ENCODE results near the gene WNT7A.

The WNT7A gene

DNA sequence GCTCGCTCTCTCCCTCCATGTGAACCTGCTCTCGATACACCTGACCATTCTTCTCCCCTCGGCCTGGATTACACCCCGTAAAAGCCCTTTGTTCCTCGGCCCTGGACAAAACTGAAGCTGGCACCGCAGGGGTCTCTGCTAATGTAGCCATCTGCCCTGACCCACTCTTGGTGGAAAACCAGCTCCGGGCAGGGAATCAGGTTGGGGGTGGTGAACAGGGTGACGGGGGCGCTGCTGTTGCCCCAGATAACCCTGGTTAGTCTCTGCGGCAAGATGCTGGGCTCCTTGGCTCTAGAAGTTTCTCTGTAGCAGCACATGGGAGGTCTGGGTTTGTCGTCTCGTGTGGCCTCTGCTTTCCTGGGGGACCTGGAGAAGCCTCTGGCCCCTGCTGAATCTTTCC lies 86.4 kb downstream of the WNT7A start:
- DNase-seq (ENCODE audit: low read depth, low spot score), result no peak

DNA sequence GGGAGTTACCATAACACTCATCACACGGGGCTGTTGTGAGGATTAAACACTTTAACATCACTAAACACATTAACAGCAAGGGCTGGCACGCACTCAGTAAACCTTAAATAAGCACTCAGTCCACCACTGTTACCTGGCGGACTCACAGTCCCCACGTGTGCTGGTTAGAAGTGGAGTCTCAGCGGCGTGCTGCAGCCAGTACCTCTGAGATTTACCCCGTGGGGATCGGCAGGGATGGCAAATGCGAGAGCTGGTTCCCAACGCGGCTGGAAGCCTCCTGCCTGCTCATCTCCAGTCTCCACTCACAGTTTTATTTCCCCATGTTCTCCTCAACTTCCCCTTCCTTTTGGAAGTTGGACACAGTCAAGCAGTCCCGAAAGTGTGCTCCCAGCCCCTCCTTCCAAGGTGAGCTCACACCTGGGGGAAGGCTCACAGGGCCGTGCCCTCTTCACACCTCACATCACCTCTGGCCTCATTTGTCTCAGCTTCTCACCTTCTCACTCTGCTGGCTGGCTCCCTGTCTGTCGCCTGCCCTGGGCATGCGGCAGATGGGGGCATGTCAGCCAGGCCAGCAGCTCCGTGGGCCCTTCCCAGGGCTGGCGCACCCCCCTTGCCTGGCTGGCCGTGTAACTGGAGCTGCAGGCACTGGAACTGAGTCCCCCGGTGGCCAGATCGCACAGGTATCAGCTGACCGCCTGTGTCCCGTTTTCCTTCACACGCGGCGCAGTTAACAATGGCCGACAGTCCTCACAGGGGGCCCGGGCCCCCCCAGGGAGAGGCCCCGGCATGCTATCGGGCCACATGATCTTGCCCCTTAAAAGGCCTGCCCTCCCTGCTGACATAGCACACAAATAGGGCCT lies 87.1 kb downstream of the WNT7A start:
- DNase-seq (ENCODE audit: low read depth, low spot score), result no peak

DNA sequence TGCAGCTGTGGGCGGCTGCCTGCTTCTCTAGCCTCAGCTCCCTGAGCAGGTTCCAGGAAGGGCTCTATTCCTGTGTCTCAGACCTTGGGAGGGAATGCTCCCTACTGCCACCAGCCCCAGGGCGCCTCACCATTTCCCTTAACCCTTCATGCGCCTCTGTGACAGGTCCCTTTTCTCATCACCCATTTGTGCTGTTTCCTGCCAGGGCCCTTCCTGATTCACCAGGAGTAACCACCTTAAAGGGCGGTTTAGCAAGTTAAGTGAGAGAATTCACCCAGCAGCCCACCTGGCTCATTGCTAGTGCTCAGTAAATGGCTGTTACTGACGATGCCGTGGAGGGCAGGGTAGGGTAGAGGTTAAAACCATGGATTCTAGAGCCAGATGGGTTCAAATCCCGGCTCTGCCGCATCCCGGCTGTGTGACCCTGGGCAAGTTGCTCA lies 87.8 kb downstream of the WNT7A start:
- no peak for DNase-seq (ENCODE audit: low read depth, low spot score)

DNA sequence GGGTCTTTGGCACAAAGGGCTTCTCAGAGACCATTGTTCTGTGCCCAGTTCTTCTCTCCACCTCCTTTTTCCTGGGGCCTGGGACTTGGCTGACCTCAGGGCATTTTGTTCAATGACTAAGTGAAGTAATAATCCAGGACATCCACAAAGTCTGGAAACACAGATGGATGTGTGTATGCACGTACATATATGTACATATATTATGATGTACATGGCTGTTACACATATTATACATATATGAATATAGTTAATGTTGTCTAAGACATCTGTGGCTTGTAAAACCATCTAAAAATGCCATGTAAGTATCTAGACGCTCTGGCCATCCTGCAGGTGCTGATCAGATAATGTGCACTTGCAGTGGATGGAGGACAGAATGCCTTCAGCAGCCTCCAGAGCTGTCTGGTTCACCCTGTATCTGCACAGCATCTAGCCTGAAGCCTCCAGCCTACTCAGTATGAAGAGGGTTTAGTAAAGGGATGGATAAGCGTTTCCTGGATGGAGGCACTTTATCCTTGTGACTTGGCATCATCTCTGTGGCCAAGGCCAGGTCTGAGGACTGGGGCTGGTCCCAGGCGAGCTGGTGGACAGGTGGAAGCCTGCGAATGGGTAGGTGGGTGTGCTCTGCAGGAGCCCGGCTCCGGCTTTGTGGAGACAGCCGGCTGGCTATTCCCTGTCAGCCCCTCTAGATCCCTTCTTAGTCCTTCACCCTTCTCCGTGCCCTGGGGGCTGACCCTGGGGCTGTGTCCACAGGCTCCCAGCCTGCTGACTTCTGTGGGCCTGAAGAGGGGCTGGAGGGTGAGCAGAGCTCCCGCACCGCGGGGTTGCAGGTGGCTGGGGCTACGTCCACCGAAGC lies 88.4 kb downstream of the WNT7A start:
- no peak for DNase-seq (ENCODE audit: low read depth, low spot score)

DNA sequence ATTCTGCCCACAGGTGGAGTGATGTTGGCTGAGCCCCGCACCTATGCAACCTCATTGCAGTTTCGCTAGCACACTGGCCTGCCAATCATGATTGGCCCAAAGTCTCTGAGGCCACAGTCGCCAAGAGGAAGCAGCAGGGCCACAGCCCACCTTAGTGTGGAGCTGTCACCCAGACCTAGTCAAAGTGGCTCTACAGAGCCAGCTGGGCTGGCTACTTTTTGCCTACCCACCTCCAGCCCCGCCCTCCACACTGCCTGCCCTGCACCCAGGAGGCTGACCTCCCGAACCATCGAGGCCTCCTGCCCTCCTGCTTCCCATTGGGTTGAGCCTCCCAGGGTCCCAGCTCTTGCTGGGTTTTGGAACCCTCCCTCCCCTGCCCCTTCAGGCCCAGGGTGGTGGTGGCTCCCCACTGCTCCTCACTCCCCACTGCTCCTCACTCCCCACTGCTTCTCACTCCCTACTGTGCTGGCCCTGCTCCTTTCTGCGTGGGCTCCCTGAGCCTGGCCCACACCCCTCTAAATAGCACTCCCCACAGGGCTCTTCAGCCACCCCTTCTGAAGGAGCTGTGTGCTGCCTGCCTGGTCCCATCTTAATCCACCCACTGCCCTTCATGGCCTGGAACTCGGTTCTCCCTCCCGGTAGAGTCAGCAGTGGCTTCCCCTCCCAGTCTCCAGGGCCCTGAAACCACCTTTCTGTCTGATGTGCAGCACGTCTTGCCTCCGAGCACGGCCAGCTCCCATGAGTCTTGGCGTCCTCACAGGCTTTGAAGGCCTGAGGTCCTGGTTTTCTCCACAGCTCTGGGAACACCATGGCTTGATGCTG lies 89.3 kb downstream of the WNT7A start:
- DNase-seq (ENCODE audit: low read depth, low spot score), result no peak

DNA sequence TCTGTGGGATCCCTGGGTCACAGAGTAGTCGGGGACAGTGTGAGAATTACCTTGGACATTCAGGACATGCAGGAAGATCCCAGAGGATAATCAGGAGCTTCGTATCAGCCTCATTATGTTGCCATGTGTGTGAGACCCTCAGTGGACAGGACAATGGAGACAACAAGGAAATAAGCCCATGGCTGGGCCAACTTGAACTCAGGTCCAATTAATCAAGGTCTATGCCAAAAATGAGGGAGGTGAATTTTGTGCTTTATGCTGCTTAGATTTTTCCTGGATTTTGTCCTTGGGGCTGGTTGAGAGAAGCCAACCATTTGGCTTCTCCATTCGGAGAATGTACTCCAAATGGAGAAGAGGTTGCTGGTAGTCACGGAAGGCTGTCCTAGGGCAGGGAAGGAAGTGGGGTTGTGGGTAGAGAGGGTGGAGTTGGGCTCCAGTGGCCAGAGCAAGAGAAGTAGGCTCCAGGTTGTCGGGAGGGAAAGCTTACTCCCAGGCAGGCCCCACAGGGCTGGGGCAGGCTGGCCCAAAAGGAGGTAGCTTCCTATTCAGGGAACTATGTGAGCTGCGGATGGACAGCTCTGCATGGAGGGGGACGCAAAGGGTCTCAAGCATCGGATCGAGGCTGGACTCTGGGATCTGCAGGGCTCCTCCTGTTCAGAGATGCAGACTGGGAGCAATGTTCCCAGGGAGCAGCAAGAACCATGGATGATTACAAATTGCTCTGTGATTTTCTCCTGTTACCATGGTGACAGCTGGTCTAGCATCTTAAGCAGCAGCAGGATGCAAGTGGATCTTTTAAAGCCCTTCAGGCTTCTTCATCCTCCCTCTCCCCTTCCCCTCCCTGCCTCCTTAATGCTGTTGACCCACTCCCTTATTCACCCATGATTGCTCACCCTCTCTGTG lies 91.1 kb downstream of the WNT7A start:
- DNase-seq (ENCODE audit: low read depth, low spot score), result no peak

DNA sequence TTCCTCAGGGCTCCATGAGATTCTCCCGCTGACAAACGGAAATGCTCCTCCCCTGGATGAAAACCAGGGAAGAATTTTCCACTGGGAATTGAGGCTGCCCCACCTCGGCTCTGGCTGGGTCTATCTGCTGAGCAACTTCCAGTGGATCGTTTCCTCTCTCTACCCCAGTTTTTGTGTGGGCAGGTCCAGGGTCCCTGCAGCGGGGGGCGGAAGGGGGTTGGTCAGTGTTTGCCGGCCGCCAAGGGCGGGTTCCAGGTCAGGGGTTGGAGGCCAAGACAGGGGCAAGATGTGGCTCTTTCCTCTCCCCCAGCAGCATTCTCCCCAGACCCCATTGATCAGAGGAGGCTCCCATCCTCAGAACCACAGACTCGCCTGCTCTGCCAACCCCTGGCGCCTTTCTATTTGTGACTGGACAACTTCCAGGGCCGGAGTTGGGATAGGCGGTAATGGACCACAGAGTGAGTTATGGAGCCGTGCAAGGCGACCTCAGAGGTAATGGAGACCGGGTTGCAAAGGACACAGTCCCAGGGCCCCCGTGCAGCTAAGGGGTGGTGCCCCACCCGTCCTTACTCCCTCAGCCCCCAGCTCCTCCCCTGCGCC lies 92.2 kb downstream of the WNT7A start:
- DNase-seq (ENCODE audit: low read depth, low spot score), result no peak

DNA sequence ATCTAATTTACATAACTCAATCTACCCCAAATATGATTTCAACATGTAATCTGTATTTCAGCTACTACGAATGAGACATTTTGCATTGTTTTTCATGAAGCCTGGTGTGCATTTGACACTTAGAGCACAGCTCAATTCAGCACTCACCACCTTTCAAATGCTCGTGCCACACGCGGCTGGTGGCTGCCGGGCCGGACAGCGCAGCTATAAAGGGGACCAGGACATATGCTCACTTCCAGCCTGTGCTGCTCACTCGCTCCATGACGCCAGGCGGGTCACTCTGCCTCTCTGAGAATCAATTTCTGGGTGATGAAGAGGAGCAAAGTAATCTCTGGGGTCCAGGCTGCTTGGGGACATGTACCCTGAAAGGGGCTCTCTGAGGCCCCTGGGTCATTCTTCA lies 93.1 kb downstream of the WNT7A start:
- DNase-seq (ENCODE audit: low read depth, low spot score), result no peak

DNA sequence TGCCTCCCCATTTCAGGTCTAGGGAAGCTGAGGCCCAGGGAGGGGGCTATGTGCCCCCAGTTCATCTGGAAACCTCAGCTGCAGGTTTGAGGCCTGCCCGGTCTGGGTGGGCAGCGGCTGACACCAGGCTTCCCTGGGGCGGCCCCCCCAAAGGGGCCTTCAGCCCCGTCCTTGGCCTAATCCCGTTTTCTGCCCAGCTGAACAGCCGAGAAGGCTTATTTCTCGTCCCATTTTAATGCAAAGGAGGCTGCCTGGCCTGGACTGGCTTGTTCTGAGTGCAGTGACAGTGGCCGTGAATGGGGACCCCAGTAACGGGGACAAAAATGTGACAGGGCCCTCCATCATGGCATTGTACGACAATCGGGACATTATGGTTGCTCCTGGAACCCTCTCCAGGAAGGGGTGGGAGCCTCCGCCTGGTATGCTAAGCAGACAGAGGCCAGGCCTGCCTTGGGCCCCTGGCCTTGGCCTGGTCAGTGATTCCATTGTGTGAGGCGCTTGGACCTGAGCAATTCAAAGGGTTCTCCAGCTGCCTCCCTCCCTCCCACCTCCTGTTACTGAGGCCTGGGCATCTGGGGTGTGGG lies 93.9 kb downstream of the WNT7A start:
- DNase-seq (ENCODE audit: low read depth, low spot score), result no peak

DNA sequence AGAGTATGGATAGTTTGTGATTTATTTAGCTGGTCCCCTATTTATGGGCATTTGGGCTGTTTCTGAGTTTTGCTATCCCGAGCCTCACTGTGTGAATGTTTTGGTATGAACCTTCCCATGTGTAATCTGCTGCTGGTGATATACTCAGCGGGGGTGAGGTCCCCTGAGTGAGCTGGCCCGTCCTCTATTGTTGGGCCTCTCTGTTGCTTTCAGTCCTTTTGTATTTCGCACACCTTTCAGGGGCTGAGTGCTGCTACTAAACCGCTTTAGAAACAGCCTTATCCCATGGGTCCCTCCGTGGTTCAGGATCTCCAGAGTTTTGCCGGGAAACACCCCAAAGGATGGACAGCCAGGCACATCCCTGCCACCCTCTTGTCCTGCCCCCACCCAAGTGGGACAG lies 94.5 kb downstream of the WNT7A start:
- DNase-seq (ENCODE audit: low read depth, low spot score), result no peak

DNA sequence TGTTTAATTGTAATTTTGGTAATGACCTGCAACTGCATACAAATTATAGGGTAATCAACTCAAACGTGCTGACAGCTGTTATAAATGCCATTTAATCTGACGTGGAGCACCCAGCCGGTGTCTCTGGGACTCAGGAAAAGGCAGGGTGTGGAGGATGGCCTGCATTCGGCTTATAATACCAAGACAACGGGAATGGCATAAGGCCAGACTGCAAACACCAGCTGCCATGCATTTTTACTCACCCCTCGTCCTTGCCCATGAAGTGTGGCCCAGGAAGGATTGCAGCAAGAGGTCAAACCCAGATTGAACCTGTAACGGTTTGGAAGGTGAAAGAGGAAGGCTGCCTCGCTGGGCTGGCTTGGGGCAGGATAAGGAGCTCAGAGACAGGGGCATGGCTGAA lies 96.4 kb downstream of the WNT7A start:
- no peak for DNase-seq (ENCODE audit: low read depth, low spot score)

DNA sequence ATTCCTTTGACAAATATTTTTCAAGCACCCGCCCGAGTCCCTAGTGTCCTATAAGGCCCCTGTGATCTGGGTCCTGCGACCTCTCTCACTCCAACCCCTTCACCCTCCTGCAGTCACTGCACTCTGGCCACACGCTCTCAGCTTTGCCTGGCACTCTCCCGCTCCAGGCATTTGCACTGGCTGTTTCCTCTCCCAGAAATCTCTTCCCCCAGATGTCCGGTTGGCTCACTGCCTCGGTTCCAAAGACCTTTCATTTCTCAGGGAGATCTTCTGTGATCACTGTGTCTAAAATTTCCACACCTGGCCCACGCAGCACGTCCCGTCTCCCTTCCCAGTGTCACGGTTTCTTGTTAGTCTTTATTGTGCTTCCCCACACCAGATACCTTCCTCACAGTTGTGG lies 97.4 kb downstream of the WNT7A start:
- no peak for DNase-seq (ENCODE audit: low read depth, low spot score)

DNA sequence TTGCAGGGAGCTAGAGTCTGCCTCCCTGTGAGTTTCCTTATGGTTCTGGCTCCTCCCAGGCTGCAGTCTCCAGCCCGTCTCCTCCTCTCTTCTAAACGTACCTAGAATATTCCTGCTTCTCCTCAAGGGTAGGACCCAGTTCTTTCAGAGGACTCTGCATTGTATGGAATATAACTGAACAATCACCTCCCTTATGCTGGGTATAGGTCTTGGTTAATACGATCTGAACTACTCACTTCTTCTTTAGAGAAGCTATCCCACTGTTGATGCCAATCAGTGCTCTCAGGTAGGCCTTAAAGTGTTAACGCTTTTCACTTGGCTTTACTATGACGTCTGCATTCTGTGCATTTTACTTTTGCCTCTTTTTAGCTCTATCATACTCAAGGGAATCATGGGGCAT lies 98.5 kb downstream of the WNT7A start:
- no peak for DNase-seq (ENCODE audit: low read depth, low spot score)

DNA sequence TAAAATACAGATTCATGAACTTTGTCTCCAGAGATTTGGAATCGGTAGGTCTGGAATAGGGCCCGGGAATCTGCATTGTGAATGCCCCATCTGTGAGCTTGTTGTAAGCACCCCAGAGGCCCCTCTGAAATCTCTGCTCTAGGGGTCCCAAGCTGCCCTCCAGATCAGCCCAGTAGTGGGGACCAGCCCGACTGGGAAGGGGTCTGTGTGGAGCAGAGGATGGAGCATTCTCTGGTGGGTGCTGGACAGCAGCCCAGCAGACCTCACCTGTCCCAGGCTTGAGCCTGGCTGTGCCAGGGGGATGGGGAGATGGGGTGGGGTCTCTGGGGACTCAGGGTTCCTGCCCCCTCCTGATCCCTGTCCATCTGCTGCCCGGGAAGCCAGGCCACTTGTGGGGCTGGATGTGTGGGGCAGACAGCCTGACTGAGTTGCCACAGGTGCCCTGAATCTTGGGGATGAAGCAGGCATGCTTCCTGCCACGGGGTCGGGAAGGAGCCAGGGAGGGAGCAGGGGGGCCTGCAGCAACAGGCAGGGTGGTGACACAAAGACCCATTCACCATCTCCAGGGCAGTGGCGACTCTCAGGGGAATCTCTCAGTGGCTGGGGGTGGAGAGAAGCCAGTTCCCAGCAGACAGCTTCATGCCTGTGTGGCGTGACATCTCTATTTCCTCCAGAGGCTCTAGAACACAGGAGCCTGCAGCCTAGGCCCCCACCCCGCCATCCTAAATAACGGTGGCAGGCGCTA lies 99.3 kb downstream of the WNT7A start:
- DNase-seq (ENCODE audit: low read depth, low spot score), result no peak

DNA sequence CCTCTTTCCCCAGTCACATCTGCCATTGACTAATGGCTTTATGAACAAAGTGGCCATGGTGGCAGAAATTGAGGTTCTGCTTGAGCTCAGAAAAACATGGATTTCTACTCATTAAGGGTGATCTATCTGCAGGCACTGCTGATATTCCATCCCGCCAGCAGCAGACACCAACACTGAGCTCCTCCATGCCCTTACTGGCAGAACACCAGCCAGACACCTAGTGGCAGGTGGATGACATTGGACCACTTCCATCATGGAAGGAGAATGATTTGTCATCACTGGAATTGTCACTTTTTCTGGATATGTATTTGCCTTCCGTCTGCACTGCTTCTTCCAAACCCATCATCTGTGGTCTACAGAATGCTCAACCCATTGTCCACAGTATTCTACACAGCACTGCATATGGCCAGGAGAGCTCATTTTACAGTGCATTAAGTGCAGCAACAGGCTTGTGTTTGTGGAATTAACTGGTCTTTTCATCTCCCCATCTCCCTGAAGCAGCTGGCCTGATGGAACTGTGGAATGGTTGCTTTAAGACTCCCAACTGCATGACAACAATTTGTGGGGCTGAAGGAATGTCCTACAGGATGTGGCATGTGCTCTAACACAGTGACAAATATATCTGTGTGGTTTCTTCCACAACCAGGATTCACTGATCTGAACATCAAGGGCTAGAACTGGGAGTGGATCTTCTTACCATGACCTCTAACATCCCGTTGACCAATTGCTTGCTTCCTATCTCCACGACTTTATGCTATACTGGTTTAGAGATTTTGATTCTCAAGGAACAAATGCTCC lies 103.4 kb downstream of the WNT7A start:
- DNase-seq (ENCODE audit: low read depth, low spot score), result no peak

DNA sequence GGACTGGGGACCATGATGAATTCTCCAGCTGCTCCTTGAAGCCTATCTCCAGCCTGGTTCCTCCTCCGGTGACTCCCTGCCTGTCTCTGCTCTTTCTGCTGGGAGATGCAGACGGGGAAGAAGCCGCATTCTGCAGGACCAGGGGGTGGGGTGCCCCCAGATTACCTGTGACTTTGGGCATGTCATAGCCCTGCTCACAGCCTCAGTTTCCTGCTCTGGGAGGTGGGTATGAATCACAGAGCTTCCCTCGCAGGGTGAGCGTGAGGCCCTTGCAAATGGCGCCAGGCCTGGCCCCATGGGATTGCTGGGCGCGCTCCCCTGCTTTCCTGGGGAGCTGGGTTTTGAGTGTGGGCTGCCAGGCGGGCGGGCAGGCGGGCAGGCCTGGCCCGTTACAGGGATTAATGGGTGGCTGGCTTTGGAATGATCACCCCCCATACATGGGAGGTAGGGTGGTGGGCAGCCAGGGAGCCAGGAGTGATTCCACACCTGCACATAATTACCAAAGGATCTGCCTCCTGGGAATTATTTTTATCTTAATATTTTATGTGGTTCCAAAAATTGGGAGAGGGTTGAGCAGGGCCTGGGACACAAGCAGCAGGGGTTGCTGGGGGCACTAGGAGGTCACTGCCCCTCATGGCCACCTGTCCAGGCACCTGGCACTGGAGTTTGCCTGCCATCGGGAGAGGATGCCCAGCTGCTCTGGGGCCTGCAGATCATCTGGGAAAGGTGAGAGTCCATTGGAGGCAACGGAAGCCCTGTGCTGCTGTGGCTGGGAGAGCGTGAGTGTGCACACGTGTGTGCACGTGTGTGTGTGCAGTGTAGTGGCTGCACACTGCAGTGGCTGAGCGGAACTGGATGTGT lies 106.8 kb downstream of the WNT7A start:
- DNase-seq (ENCODE audit: low read depth, low spot score), result no peak

DNA sequence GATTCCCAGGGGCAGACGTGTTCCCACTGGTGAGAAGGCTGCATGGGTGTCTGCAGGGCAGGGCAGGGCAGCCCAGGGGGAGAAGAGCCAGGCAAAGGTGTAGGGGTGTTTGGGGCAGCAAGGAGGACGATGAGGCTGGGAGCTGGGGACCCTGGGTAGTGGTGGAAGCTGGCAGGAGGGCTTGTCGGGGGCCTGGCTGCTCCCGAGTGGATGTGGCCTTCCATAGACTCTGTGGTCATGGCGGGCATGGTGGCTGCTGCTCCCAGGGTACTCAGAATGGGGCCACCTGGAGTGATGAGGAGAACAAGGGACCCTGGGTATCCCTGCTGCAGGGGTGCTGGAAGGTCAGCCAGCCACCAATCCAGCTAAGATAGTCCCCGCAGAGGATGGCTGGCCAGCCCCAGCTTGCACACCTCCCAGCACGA lies 107.5 kb downstream of the WNT7A start:
- DNase-seq (ENCODE audit: low read depth, low spot score), result no peak

DNA sequence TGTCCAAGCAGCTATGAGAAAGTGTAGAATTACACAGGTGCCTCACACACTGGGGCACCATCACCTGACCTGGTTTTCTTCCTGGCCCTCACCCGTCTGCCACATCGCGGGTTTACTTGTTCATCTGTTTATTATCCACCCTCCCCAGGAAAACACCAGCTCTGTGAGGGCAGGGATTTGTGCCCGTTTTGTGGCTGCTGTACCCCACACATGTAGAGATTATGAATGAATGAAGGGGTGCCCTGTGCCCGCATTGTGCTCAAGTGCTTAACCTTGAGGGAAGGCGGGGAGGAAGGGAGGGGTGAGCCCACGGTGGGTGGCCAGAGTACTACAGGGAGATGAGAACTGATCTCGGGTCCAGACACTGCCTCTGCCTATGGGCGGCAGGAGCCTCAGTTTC lies 108.4 kb downstream of the WNT7A start:
- no peak for DNase-seq (ENCODE audit: low read depth, low spot score)
